Right lobe of liver (tissue), 6 donors: ENCODE results near the gene SPATA1. TPM values are rescaled to one million over a fixed set of nuclear protein-coding genes. Genes with fewer than 3 reads are reported as not detected.

Source experiments
- ATAC-seq, 4 donors: fragments of 200-7000 bp; cut with Tn5 transposase; one replicate each; pipeline ENCODE4 v1.9.1; 2020; ENCODE audit warnings: mild to moderate bottlenecking in 4 of 4, moderate library complexity in 4 of 4
- DNase-seq, 3 donors: peaks; one replicate each; pipeline ENCODE4 v3.0.0-alpha.2; 2020
- H3K27ac ChIP-seq, 3 donors: fragments of 200-600 bp; one replicate each; pipeline ENCODE4 v1.8.0; 2022
- H3K27me3 ChIP-seq, 2 donors: fragments of 200-600 bp; one replicate each; pipeline ENCODE4 v1.8.0; 2022
- H3K36me3 ChIP-seq, 4 donors: fragments of 200-600 bp; sonication (generic) in 1 of 4; one replicate each; pipeline versions ENCODE4 v1.5.1 to v1.8.0; 2017 to 2022; ENCODE audit warnings: control low read depth in 1 of 4
- H3K4me1 ChIP-seq, 4 donors: fragments of 200-600 bp; sonication (generic) in 1 of 4; one replicate each; pipeline versions ENCODE4 v1.5.1 to v1.8.0; 2017 to 2022; ENCODE audit warnings: control low read depth in 1 of 4
- H3K4me3 ChIP-seq, 3 donors: fragments of 200-600 bp; one replicate each; pipeline ENCODE4 v1.8.0; 2022
- H3K9me3 ChIP-seq, 4 donors: fragments of 200-600 bp; sonication (generic) in 1 of 4; one replicate each; pipeline versions ENCODE4 v1.5.1 to v1.8.0; 2017 to 2022; ENCODE audit warnings: control low read depth in 1 of 4
- POLR2A ChIP-seq: fragments of 450-650 bp; IDR thresholded peaks from one replicate; pipeline ENCODE4 v1.6.1; 2017; ENCODE audit warnings: antibody characterized with exemption, mild to moderate bottlenecking
- whole genome bisulfite sequencing: methylation state at CpG from one replicate; pipeline ENCODE4 v1.1.6; 2018; ENCODE audit warnings: low coverage, low lambda C conversion rate; ENCODE audit not compliant: insufficient coverage; ENCODE audit errors: missing lambda C conversion rate; 5-methylcytosine and 5-hydroxymethylcytosine counted together
- intact Hi-C, 2 donors: fragments of 100-400 bp; cut with DNase I; formaldehyde crosslinking; loops; one replicate each; pipeline versions ENCODE4 v1.11.2 to v1.14.1; 2022
- long read RNA-seq: library from polyadenylated mRNA; unstranded; transcript quantifications from one replicate; pipeline ENCODE4 v2.0.0, GENCODE V29; 2019
- total RNA-seq, 6 experiments: library from RNA; depleted of rRNA in 2 of 6; stranded (reverse); fragments of >200 nt in 2 of 6; fragmentation: NEBNext Ultra II Directional in 3 of 6; extraction: Animal tissue kit (Norgen Biotek cat#: 25700) in 3 of 6; gene quantifications; one replicate each; pipeline versions ENCODE4 v1.1.0 to v1.2.4, GENCODE V29; 2016 to 2023
- TF ChIP-seq, protein P1 (sequence below), 4 donors: fragments of 200-600 bp in 3 of 4; fragments of 450-650 bp in 1 of 4; IDR thresholded peaks; one replicate each; pipeline versions ENCODE4 v1.5.1 to v1.8.0; 2016 to 2022; ENCODE audit warnings: antibody characterized with exemption in 4 of 4, mild to moderate bottlenecking in 2 of 4
- donor health status: DM: no; HTN: yes; CAD: no.
- donor health status: DM: no; HTN: no; CAD: no.
- donor health status: DM: no; HTN: no; CAD: no.
- donor health status: DM: no; HTN: yes; CAD: no.
- donor health status: DM: no; HTN: yes; CAD: no.

Gene SPATA1, protein sequence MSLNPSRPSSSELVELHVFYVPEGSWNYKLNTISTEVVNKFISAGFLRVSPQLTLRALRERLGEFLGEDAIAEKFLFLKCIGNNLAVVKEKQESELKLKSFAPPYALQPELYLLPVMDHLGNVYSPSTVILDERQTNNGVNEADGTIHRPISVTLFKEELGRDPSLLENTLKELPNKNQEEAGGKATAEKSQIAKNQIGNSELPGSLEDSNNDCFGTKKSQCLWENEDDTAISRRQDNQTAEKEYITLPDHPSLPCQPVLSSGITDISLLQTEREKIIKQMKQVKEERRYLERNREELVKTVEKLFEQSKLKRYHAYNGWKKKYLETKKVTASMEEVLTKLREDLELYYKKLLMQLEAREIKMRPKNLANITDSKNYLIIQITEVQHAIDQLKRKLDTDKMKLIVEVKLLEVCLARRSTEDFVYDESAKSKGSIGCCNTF
- total RNA-seq: 1 to 10 TPM in 3 of 6 experiments, under 1 TPM in 3; 0.31 to 1.7 (median 0.92) TPM
- long read RNA-seq, partial matches to known transcripts: 0 of 1 reads
- long read RNA-seq, other reads (novel, unspliced or antisense): 1 of 1 reads

GRCh38 chr1:84506002-84506728, at the start of gene SPATA1, which contains the start of gene GNG5:
TSS of gene SPATA1 (plus strand) at chr1:84506386. CDS start at chr1:84516360, 9,974 bp downstream.
TSS of gene GNG5 (minus strand) at chr1:84506581. CDS start at chr1:84506091, 490 bp downstream.
- no peaks in the 10 kb centered on the region for H3K36me3 ChIP-seq
- peaks cover 0 to 42% (median 6%) of the 10 kb centered on the region in 4 donors for H3K4me1 ChIP-seq
- peak within 1 kb of the TSS; percentile 68 to 90 (median 85) for H3K4me3 ChIP-seq
- ATAC-seq (peak; percentile 88 to 94 (median 90)), DNase-seq (peak; percentile 99 to 100 (median 99))
- TF ChIP-seq, protein P1, sequence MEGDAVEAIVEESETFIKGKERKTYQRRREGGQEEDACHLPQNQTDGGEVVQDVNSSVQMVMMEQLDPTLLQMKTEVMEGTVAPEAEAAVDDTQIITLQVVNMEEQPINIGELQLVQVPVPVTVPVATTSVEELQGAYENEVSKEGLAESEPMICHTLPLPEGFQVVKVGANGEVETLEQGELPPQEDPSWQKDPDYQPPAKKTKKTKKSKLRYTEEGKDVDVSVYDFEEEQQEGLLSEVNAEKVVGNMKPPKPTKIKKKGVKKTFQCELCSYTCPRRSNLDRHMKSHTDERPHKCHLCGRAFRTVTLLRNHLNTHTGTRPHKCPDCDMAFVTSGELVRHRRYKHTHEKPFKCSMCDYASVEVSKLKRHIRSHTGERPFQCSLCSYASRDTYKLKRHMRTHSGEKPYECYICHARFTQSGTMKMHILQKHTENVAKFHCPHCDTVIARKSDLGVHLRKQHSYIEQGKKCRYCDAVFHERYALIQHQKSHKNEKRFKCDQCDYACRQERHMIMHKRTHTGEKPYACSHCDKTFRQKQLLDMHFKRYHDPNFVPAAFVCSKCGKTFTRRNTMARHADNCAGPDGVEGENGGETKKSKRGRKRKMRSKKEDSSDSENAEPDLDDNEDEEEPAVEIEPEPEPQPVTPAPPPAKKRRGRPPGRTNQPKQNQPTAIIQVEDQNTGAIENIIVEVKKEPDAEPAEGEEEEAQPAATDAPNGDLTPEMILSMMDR (IDR thresholded peaks at IDR 0.05): no peak
- peak; percentile 94 for TF ChIP-seq POLR2A
- H3K27ac ChIP-seq: peak within 1 kb of the TSS; percentile 97 to 99 (median 98)
- 0% methylated on average over 19 of the region's 60 CpGs for WGBS
- no peaks in the 10 kb centered on the region for H3K9me3 ChIP-seq
- H3K27me3 ChIP-seq: no peaks in the 10 kb centered on the region
- intact Hi-C loops: loop anchor here in 1 of 2 donors (10.0 kb wide), 1 partner anchor 69 kb away; the partner anchor contains the start of gene CTBS

DNA sequence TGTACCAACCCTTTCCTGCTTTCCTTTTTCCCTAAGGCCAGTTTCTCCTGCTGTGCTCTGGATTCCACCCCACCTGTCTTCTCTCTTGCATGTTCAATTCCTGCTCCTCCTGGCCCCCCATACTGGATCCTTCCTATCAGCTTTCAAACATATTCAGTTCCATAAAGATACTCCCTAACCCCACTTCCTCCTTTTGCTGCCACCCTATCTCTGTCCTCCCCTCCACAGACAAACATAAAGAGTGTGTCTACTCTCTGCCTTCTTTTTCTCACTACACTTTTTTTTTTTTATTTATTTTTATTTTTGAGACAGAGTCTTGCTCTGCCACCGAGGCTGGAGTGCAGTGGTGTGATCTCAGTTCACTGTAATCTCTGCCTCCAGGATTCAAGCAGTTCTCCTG, 44.1 kb upstream of the SPATA1 start:
- WGBS: 75% methylated on average over 1 of the region's 1 CpG
- intact Hi-C loops: no loop called here
- no peaks in the 10 kb centered on the region for H3K4me1 ChIP-seq
- no peaks in the 10 kb centered on the region for H3K36me3 ChIP-seq
- TF ChIP-seq, protein P1 (IDR thresholded peaks at IDR 0.05): no peak
- no peak for TF ChIP-seq POLR2A
- ATAC-seq (no peak), DNase-seq (no peak)
- H3K27ac ChIP-seq: no peak overlapping the region
- H3K27me3 ChIP-seq: no peaks in the 10 kb centered on the region
- no peak overlapping the region for H3K4me3 ChIP-seq
- H3K9me3 ChIP-seq: no peaks in the 10 kb centered on the region

DNA sequence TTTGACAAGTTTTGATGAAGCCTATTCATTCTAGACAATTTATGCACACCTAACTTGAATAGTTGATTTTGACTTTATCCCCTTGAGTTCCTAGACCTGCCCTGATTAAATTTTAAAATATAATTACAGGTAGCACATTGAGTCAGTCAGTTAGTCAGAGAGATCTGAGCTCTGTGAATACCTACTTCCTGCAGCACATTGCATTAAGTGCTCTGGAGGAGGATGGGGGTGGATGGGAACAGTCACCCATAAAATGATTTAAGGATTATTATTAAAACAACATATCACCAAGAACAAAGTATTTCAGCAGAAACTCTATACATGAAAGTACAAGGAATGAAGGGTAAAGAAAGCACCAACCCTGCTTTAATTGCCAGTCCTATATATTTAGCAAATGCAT, 38.9 kb upstream of the SPATA1 start:
- DNase-seq (no peak), ATAC-seq (no peak)
- Histone ChIP-seq H3K36me3 (no peaks in the 10 kb centered on the region), H3K27me3 (peaks cover 0 to 3% of the 10 kb centered on the region in 2 donors), H3K27ac (no peak overlapping the region), H3K4me3 (no peak overlapping the region), H3K9me3 (no peaks in the 10 kb centered on the region), H3K4me1 (no peaks in the 10 kb centered on the region)
- intact Hi-C loops: no loop called here
- TF ChIP-seq, protein P1 (IDR thresholded peaks at IDR 0.05): no peak
- no peak for TF ChIP-seq POLR2A

DNA sequence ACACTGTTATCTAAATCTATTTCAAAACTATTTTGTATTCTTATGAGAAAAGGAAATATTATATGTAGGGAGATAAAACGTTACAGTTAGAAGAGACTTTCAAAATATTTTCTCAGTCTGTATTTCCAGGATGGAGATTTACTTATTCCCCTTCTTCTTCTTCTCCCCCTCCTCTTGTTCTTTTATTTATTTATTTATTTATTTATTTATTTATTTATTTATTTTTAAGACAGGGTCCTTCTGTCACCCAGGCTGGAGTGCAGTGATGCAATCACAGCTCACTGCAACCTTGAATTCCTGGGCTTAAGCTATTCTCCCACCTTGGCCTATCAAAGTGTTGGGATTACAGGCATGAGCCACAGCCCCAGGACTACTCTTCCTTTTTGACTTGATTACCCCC, 30.0 kb upstream of the SPATA1 start:
- DNase-seq: no peak
- Histone ChIP-seq H3K4me1 (peaks cover 0 to 10% (median 3%) of the 10 kb centered on the region in 4 donors), H3K9me3 (no peaks in the 10 kb centered on the region), H3K4me3 (no peak overlapping the region), H3K36me3 (no peaks in the 10 kb centered on the region), H3K27me3 (peaks cover 3 to 8% of the 10 kb centered on the region in 2 donors), H3K27ac (no peak overlapping the region)
- TF ChIP-seq, protein P1 (IDR thresholded peaks at IDR 0.05): no peak
- TF ChIP-seq POLR2A: no peak
- 41% methylated on average over 1 of the region's 1 CpG for WGBS
- intact Hi-C loops: no loop called here
- no peak for ATAC-seq
